Activated CD4-positive, alpha-beta T cell treated with anti-CD3 and anti-CD28 coated beads for 1 hour (primary cell): ENCODE data around the gene ATG13.

Experiments used
- DNase-seq: peaks from one replicate; pipeline ENCODE4 v3.0.0-alpha.2; 2020

Gene ATG13

DNA sequence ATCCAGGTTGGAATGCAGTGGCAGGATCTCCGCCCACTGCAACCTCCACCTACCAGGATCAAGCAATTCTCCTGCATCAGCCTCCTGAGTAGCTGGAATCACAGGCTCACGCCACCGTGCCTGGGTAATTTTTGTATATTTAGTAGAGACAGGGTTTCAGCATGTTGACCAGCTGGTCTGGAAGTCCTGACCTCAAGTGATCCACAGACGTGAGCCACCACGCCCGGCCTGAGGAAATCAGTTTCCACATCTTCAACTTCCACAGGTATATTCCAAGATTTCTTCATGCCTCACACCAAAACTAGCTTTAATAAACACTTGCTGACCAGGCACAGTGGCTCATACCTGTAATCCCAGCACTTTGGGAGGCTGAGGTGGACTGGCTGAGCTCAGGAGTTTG is 8.0 kb upstream of the ATG13 start:
- no peak for DNase-seq

DNA sequence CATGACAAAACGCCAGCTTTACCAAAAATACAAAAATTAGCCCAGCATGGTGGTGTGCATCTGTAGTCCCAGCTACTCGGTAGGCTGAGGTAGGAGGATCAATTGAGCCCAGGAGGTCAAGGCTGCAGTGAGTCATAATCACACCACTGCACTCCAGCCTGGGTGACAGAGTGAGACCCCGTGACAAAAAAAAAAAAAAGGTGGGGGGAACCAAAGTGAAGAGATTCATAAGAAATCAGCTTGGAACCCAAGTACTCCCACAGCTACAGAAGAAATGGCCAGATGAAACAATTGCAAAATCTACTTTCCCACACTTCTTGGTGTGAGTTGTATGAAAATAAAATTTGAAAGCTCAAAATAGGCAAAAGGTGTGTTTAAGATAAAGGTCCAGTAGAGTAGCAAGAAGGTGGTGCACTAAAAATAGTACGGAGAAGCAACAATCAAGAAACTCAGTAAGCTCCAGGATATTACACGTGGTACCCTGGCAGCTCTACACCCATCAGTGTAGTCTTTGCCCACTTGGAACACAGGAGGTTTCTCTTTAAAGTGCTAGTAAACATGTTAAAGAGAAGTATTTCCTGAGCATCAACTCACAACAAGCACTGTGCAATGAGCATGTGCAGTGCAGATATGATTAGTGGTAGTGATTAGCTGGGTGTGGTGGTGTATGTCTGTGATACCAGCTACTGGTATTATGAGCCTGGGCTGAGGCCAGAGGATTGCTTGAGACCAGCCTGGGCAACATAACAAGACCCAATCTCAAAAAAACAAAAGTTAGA is 5.6 kb upstream of the ATG13 start:
- no peak for DNase-seq

DNA sequence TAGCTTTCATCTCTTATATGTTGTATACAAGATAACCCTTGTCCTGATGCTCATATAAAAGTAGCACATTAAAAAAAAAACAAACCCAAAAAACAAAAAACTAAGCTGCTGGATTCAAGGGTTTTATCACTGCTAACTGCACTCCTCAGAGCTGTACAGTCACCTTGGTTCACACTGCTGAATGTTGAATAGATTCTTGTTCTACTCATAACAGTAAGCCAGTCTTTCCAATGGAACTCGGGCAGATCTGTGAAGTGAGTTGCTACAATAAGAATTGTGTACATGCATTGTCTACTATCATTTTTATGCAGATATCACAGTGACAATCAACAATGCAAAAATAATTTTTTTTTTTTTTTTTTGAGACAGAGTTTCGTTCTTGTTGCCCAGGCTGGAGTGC is 5.0 kb upstream of the ATG13 start:
- no peak for DNase-seq

DNA sequence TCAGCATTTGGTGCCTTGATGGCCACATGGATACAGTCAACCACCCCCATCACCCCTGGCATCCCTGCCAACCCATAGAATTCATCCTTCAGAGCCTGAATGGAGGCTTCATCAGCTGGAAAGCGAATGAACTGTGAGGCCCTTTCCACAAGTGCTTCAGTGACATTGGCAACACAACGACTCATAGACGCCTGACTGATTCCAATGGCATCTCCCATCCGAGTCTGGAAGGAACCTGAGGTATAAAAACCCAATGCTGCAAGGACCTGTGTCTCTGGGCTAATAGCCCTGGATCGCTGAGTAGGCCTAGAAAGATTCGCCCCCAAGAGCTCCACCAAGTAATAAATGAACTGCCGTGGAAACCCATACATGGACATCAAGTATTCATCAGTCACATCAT is 1.6 kb upstream of the ATG13 start:
- no peak for DNase-seq

DNA sequence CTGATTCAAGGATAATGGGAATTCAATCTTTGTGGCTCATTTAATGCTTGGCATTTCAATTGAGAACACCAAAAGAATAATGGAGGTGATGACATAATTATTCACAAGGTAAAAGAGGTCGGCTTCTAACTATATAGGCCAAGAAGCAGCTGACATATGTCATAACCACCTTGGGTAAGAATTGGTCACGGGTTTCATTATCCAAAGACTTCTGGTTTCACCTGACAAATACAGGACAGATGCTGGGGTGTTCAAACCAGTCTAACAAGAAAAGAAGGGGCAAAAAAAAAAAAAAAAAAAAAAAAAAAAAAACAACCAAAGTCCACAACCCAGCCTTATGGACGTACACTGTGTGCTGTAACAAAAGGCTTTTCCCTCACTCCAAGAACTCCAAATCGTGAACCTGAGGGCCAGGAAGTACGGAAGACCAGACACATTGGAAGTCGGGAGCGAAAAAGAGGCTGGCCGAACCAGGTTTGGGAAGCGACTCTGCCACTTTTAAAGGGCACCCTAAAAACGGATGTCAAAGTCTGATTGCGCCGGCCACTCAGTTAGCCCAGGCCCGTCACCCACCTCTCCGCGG is 711 bp upstream of the ATG13 start:
- DNase-seq = no peak

DNA sequence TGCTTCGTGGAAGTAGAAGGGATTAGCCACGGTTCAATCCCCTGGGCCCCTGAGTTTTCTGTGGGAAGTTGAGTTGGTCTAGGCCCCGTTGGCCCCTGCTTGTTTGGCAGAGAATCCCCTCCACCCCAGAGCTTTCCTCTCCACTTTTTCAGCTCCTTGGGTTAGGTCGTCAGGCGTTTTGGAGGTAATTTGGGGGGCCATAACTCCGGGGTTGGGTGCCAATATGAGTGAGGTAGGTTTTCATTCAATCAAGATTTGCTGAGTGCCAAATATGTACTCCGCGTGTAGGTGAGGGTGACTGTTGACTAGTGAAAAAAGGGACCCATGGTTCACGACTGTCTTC is 590 bp downstream of the ATG13 start:
- no peak for DNase-seq

DNA sequence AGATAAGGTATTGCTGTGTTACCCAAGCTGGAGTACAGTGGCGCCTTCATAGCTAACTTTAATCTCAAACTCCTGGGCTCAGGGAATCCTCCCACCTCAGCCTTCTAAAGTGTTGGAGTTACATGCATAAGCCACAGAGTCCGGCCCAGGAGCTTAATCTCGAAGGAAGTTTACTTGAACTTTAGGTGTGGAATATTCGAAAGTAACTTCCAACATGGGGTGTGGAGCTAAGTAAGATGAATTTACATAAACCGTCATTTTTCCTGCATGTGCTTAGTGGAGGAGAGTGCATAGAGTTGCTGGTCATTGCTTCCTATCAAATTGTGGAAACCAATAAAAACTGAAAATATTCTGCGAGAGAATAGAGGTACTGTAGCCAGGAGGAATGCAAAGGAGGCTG is 1.5 kb downstream of the ATG13 start:
- no peak for DNase-seq

DNA sequence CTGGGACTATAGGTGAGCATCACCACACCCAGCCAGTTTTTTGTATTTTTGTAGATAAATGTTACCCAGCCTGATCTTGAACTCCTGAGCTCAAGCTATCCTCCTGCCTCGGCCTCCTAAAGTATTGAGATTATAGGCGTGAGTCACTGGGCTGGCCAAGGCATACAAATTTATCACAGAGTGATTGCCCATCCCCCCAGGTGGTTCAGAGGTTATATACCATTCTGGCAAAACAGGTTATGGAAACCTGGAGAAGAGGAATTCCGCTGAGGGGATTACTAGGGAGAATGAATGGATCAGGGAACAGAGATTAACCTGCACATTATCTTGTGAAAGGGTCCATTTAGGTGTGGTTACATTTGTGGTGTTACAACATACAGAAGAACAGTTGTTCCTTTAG is 8.1 kb downstream of the ATG13 start:
- DNase-seq = no peak

DNA sequence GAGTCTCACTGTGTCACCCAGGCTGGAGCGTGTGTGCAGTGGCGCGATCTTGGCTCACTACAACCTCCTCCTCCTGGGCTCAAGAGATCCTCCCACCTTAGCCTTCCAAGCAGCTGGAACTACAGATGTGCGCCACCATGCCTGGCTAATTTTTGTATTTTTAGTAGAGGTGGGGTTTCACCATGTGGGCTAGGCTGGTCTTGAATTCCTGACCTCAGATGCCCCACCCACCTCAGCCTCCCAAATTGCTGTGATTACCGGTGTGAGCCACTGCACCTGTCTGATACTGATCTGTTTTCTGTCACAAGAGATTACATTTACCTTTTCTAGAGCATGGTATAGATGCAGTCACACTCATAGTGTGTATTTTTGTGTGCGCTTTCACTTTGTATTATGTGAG is 11.6 kb downstream of the ATG13 start:
- DNase-seq = no peak

DNA sequence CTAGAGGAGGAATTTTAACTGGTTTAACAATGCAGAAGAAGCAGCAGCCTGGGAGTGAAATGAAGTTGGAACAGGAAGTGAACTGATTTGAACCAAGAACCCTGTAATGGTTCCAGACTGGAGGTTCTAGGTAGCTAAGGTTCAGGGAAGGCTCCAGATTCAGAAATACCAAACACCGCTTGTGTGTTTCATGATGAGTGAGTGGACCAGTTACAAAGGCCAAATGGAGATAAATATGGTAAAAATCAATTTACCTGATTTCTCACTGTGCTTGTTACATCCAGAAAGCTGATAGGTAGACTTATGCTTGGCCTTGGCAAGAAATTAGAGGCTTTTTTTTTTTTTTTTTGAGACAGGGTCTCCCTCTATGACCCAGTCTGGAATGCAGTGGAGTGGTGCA is 12.9 kb downstream of the ATG13 start:
- DNase-seq = no peak

DNA sequence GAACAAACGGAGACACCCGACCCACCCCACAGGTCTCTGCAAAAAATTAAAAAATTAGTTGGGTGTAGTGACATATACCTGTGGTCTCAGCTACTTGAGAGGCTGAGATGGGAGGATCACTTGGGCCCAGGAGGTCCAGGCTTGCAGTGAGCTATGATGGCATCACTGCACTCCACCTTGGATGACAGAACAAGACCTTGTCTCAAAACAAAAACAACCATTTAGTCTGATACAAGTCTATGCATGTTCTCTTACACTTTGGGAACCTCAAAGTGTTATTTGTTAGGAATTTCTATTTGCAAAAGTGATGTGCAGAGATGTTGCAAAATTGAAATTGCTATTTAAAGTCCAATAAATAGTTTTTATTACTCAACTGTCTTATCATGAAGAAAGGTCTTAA is 14.3 kb downstream of the ATG13 start:
- no peak for DNase-seq

DNA sequence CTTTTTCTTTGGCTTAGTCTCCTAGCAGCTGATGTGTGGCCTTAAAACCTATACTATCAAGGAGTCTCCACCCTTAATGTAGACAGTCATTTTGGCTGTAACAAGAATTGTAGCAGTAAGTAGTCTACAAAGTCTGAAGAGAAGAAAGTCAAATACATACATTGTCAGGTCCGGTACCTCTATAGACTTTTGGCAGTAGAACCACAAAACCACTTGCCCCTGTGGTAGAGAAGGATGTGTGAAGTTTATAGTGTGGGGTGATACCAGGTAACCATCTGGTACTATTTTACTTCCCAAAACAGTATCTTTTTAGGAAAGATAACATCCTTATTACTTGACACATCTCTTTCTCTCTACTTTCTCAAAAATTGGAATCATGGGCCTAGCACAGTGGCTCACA is 15.1 kb downstream of the ATG13 start:
- no peak for DNase-seq

DNA sequence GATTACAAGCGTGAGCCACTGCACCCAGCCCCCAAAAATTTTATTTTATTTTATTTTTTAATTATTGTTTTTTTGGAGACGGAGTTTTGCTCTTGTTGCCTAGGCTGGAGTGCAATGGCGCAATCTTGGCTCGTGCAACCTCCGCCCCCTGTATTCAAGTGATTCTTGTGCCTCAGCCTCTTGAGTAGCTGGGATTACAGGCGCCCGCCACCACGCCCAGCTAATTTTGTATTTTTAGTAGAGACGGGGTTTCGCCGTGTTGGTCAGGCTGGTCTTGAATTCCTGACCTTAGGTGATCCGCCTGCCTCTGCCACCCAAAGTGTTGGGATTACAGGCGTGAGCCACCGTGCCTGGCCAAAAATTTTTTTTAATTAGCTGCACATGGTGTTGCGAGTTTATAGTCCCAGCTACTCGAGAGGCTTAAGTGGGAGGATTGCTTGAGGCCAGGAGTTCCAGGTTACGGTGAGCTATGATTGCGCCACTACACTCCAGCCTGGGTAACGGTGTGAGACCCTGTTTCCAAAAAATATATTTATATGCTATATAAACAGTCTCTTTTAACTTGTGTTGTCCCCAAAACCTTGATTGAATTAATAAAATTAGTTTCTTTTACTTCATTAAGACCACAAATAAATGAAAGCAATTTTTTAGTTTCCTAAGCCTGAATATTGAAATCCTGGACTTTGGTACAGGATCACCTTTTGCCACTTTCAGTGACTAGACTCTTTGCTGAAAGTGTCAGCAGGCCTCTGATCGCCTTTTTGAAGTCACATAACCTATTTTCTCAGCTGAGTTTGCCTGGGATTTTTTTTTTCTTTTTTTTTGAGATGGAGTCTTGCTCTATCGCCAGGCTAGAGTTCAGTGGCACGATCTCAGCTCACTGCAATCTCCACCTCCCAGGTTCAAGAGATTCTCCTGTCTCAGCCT is 16.2 kb downstream of the ATG13 start:
- no peak for DNase-seq

DNA sequence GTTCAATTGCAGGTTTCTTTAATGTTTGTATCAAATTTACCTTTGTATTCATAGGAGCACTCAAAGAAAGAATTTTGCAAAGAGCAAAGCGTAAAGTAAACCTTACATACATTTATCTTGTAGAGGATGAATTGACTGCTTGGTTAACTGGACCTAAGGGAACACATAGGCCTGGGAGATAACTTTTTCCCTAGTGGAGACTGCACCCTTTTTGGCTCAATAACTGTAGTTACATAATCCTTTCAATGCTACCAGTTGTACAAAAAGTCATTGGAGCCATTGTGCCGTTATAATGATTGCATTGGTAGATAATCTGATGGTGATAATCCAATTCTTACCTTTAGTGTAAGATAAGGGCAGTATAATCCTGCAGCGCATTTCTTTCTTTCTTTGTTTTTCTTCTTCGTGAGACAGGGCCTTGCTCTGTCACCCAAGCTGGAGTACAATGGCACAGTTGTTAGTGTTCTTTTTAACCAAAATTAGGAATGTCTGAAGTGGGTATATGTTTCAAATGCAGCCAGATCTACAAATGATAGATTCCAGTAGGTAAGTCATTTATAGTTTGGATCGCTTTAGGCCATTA is 18.3 kb downstream of the ATG13 start:
- no peak for DNase-seq

DNA sequence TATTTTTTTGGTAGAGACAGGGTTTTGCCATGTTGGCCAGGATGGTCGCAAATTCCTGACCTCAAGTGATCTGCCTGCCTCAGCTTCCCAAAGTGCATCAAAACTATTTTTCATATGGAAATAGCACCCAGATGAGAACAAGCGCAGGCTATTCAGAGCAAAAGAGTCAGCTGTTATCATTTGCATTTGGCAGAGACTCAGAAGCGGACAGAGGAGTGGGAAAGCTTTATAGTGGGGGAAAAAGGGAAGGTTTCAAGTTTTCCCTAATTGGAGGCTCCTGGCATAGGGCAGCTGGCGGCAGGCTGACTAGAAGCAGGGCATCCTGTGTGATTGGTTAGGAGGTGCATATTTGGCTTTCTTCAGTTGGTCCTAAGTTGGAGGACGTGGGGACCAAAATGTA is 20.2 kb downstream of the ATG13 start:
- DNase-seq = no peak

DNA sequence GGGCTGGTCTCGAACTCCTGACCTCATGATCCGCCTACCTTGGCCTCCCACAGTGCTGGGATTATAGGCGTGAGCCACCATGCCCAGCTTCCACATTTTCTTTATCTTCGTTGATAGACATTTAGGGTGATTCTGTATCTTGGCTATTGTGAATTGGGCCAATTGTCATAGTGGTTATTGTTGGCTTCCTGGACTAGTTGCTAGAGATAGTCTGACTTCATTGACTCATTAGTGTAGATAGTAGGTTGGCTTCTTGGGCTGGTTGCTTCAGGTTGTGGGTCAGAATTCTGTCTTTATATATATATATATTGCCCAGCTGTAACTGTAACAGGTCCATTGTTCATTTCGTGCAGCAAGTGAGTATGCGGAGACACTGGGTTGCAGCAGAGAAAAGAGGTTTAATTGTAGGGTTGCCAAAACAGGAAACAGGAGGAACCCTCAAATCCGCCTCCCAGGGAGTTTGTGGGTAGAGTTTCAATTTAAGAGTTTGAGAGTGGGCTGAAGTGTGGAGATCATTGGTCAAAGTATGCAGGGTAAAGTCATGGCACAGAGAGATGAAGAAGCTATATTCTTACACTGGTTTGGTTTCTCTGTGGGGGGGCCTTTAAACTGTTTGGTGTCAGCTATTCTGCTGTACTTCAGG is 22.0 kb downstream of the ATG13 start:
- DNase-seq = no peak

DNA sequence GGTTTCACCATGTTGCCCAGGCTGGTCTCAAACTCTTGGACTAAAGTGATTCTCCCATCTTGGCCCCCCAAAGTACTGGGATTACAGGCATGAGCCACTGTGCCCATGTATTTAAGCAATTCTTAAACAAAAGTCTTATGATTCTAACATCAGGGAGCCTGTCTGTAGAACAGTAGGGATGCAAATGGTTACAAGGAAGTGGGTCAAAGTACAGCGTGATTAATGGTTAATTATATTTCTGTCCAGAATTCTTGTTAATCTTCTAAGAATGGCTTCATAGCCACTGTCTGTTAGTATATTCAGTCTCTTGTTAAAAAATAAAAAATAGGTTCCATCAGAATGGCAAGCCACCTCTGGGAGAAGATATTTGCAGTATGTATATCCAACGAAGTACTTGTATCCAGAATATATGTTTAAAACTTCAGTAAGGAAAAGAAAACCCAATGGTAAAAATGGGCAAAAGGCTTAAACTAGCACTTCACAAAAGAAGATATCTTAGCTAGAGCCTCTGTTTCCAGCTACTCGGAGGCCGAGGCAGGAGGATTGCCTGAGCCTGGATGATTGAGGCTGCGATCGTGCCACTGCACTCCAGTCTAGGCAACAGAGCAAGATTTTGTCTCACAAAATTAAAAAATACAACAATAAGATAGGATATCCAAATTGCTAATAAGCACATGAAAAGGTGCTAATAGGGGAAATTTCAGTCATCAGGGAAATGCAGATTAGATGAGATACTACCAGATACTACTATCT is 22.9 kb downstream of the ATG13 start:
- DNase-seq = no peak

DNA sequence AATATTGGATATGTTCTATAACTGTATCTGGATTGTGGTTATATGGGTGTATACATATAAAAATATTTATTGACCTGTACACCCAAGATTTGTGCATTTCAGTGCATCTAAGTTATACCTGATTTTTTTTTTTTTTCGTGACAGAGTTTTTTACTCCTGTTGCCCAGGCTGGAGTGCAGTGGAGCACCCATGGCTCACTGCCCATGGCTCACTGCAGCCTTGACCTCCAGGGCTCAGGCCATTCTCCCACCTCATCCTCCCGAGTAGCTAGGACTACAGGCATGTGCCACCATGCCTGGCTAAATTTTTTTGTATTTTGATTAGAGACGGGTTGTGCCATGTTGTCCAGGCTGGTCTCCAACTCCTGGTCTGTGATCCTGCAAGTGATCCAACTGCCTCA is 24.3 kb downstream of the ATG13 start:
- no peak for DNase-seq

DNA sequence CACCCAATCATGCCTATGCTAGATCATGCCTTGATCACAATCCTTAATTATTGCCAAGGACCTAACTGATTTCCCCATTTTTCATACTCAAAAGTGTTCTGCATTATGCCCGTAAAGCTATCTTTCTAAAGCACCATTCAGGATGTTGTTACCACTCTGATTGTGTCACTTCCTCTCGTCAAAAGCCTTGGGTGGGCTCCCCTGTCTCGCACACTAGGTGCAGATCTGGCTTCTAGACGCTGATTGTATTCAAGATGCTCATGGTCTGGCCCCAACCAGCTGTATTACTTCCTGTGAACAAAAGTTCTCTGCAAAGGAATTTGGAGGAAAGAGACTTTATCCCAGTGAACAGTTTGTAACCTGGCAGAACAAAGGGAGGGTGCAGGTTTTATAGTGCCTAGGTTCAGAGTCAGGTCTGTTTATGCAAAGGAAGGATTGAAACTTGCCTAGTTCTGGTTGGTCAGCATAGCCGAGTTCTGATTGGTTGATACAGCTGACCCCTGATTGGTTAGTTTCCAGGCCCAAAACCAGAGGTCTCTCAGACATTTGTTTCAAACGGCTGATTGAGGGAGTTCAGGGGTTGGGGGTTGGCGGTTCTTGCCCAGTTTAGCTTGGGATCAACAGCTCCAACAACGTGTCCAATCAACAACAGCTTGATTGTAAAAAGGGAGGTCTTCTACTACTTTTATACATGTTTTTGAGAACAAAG is 25.4 kb downstream of the ATG13 start:
- no peak for DNase-seq

DNA sequence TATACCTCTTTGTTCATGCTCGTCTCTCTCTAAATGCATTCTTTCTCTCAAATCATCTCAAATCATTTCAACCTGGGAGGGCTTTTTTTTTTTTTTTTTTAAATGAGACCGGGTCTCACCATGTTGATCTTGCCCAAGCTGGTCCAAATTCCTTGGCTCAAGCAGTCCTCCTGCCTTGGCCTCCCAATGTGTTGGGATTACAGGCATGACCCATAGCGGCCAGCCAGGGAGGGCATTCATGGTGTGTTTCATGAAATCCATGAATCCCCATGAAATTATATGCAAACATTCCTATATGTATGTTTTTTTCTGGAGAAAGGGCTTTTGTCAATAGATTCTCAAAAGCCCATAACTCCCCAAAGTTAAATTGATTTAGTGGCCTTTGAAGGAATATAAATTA is 26.2 kb downstream of the ATG13 start:
- DNase-seq = no peak

DNA sequence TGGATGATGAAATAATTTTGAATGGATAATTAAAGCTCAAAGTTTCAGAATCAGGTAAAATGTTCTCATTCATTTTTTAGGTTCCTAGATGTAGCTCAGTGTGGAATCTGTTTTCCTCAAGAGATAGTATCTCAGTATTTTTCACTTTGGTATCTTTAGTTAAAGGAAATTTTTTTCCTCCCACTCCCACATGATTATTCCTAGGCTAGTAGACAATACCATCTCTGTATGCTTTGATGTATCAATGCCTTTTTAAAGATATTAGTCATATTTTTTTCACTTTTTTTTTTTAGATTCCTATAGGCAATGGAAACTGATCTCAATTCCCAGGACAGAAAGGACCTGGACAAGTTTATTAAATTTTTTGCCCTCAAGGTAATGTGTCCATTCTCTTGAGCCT is 26.6 kb downstream of the ATG13 start:
- no peak for DNase-seq
